Type B pancreatic cell (in vitro differentiated cells): ENCODE data around the gene ADGRL3. TPM values are rescaled to one million over a fixed set of nuclear protein-coding genes. Genes with fewer than 3 reads are reported as not detected.

Source experiments
- DNase-seq: peaks from one replicate; pipeline ENCODE4 v3.0.0; 2021; ENCODE audit warnings: mixed read lengths; ENCODE audit not compliant: unreplicated experiment; ENCODE audit errors: extremely low spot score
- H3K27ac Mint-ChIP-seq: 2 replicates; pipeline ENCODE4 v1.8.0; 2021; ENCODE audit warnings: mild to moderate bottlenecking, mixed read lengths
- H3K27me3 Mint-ChIP-seq: 2 replicates; pipeline ENCODE4 v1.8.0; 2021; ENCODE audit warnings: mixed read lengths
- H3K36me3 Mint-ChIP-seq: 2 replicates; pipeline ENCODE4 v1.8.0; 2021; ENCODE audit warnings: mixed read lengths
- H3K4me1 Mint-ChIP-seq: one replicate; pipeline ENCODE4 v1.8.0; 2021; ENCODE audit warnings: mixed read lengths; ENCODE audit not compliant: unreplicated experiment
- H3K4me3 Mint-ChIP-seq: 2 replicates; pipeline ENCODE4 v1.8.0; 2021; ENCODE audit warnings: mild to moderate bottlenecking, mixed read lengths
- H3K9me3 Mint-ChIP-seq: 2 replicates; pipeline ENCODE4 v1.8.0; 2021; ENCODE audit warnings: mixed read lengths
- CTCF ChIP-seq: fragments of 200-600 bp; sonication (generic); conservative IDR thresholded peaks from 2 replicates; pipeline ENCODE4 v1.5.0; 2021; ENCODE audit warnings: antibody characterized with exemption, mild to moderate bottlenecking
- total RNA-seq: library from RNA; stranded (reverse); gene quantifications from 2 replicates; pipeline ENCODE4 v1.2.1, GENCODE V29; 2021; ENCODE audit warnings: low replicate concordance

ADGRL3 gene
- total RNA-seq, 1 donor from 2014 or later = 53.5 TPM

- H3K27ac Mint-ChIP-seq = no peak overlapping the region
- TF ChIP-seq CTCF = no peak
These were observed 98.1 kb downstream of the ADGRL3 start for GRCh38 chr4:61298178-61298740.

GRCh38 chr4:61299316-61299715, 99.2 kb downstream of the ADGRL3 start:
- Mint-ChIP-seq H3K4me1 (peaks cover 29% of the 10 kb centered on the region), H3K4me3 (no peak overlapping the region), H3K27me3 (no peaks in the 10 kb centered on the region), H3K27ac (no peak overlapping the region), H3K36me3 (no peaks in the 10 kb centered on the region), H3K9me3 (no peaks in the 10 kb centered on the region)
- DNase-seq = no peak
- no peak for TF ChIP-seq CTCF

More at GRCh38 chr4:61298178-61298740, 98.1 kb downstream of the ADGRL3 start:
- H3K4me3 Mint-ChIP-seq = no peak overlapping the region
- H3K36me3 Mint-ChIP-seq = no peaks in the 10 kb centered on the region
- no peaks in the 10 kb centered on the region for H3K27me3 Mint-ChIP-seq
- H3K9me3 Mint-ChIP-seq = no peaks in the 10 kb centered on the region
- no peak for DNase-seq
- peaks cover 27% of the 10 kb centered on the region for H3K4me1 Mint-ChIP-seq

GRCh38 chr4:61300266-61300844, 100.2 kb downstream of the ADGRL3 start:
- H3K4me3 Mint-ChIP-seq = no peak overlapping the region
- DNase-seq = no peak
- no peak for TF ChIP-seq CTCF
- no peaks in the 10 kb centered on the region for H3K36me3 Mint-ChIP-seq
- H3K4me1 Mint-ChIP-seq = peaks cover 32% of the 10 kb centered on the region
- no peaks in the 10 kb centered on the region for H3K27me3 Mint-ChIP-seq
- no peak overlapping the region for H3K27ac Mint-ChIP-seq
- peaks cover 1% of the 10 kb centered on the region for H3K9me3 Mint-ChIP-seq

GRCh38 chr4:61301271-61301670, 101.1 kb downstream of the ADGRL3 start:
- no peaks in the 10 kb centered on the region for H3K27me3 Mint-ChIP-seq
- H3K27ac Mint-ChIP-seq = no peak overlapping the region
- TF ChIP-seq CTCF = no peak
- no peaks in the 10 kb centered on the region for H3K36me3 Mint-ChIP-seq
- peaks cover 4% of the 10 kb centered on the region for H3K9me3 Mint-ChIP-seq
- H3K4me3 Mint-ChIP-seq = no peak overlapping the region
- DNase-seq = no peak
- peaks cover 25% of the 10 kb centered on the region for H3K4me1 Mint-ChIP-seq

- no peak for TF ChIP-seq CTCF
- H3K9me3 Mint-ChIP-seq = peaks cover 10% of the 10 kb centered on the region
- H3K36me3 Mint-ChIP-seq = peaks cover 3% of the 10 kb centered on the region
- peaks cover 18% of the 10 kb centered on the region for H3K4me1 Mint-ChIP-seq
- H3K27ac Mint-ChIP-seq = no peak overlapping the region
- no peak for DNase-seq
- H3K27me3 Mint-ChIP-seq = no peaks in the 10 kb centered on the region
- H3K4me3 Mint-ChIP-seq = no peak overlapping the region
These were observed 107.9 kb downstream of the ADGRL3 start for GRCh38 chr4:61308033-61308432.
